ENCODE results near the gene TMEM253.

Gene TMEM253

DNA sequence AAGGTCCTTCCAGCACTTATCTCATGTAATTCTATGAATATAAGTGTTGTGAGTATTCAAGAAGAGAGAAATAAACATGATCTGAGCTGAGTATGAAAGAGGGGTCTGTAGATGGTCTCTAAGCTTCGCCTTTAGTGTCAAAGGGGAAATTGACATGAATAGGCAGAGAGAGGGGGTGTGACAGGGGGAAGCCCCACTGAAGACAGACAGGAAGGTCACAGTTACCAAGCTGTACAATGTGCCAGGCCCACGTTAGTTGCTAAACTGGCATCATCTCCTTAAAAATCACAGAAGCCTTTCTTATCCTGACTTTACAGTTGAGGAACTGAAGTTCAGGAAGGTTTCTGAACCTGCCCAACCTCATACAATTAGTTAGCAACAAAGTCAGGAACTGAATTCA lies 23.2 kb upstream of the TMEM253 start:
- H3K4me3 ChIP-seq (replicated peaks; ENCODE audit: low read depth, low read length) = no peak overlapping the region
- TF ChIP-seq, protein P1, sequence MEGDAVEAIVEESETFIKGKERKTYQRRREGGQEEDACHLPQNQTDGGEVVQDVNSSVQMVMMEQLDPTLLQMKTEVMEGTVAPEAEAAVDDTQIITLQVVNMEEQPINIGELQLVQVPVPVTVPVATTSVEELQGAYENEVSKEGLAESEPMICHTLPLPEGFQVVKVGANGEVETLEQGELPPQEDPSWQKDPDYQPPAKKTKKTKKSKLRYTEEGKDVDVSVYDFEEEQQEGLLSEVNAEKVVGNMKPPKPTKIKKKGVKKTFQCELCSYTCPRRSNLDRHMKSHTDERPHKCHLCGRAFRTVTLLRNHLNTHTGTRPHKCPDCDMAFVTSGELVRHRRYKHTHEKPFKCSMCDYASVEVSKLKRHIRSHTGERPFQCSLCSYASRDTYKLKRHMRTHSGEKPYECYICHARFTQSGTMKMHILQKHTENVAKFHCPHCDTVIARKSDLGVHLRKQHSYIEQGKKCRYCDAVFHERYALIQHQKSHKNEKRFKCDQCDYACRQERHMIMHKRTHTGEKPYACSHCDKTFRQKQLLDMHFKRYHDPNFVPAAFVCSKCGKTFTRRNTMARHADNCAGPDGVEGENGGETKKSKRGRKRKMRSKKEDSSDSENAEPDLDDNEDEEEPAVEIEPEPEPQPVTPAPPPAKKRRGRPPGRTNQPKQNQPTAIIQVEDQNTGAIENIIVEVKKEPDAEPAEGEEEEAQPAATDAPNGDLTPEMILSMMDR (IDR thresholded peaks at IDR 0.05; ENCODE audit: low read depth, low read length, missing control alignments) = no peak
- DNase-seq (ENCODE audit: extremely low read depth, low read depth) = no peak

DNA sequence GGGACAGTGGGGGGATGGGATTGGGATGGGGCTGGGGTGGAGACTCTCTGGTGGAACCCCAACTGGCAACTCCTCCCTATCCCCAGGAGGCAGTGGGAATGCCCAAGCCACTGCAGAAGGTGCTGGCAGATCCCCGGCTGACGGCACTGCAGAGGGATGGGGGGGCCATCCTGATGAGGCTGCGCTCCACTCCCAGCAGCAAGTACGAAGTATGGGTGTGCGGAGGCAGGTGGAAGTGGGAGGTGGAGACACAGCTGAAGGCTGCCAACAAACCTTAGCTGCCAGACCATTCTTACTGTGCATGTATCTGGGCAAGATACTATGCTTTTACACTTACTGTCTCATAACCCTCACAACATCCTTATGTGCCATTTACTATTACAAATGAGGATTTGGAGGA lies 22.6 kb upstream of the TMEM253 start:
- TF ChIP-seq, protein P1 (IDR thresholded peaks at IDR 0.05; ENCODE audit: low read depth, low read length, missing control alignments) = no peak
- no peak for DNase-seq (ENCODE audit: extremely low read depth, low read depth)
- H3K4me3 ChIP-seq (replicated peaks; ENCODE audit: low read depth, low read length) = no peak overlapping the region

DNA sequence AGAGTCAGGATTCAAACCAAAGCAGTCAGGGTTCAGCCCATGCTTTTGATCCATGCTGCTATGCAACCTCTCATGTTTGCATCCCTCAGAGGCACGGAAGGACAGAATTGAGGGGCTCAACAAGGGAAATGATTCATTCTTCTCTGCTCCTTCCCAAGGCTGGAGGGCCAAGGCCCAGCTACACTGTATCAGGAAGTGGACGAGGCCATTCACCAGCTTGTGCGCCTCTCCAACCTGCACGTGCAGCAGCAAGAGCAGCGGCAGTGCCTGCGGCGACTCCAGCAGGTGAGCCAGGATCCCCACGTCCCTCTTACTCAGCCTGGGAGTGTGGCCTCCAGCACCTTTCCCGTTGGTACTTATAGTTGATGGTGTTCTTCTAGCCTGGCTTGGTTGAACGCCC lies 22.1 kb upstream of the TMEM253 start:
- TF ChIP-seq, protein P1 (IDR thresholded peaks at IDR 0.05; ENCODE audit: low read depth, low read length, missing control alignments) = no peak
- no peak overlapping the region for H3K4me3 ChIP-seq (replicated peaks; ENCODE audit: low read depth, low read length)
- DNase-seq (ENCODE audit: extremely low read depth, low read depth) = no peak

DNA sequence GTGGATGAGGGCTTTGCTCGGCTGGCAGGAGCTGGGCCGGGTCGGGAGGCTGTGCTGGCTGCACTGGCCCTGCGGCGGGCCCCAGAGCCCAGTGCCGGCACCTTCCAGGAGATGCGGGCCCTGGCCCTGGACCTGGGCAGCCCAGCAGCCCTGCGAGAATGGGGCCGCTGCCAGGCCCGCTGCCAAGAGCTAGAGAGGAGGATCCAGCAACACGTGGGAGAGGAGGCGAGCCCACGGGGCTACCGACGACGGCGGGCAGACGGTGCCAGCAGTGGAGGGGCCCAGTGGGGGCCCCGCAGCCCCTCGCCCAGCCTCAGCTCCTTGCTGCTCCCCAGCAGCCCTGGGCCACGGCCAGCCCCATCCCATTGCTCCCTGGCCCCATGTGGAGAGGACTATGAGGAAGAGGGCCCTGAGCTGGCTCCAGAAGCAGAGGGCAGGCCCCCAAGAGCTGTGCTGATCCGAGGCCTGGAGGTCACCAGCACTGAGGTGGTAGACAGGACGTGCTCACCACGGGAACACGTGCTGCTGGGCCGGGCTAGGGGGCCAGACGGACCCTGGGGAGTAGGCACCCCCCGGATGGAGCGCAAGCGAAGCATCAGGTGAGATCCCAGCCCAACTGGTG lies 19.2 kb upstream of the TMEM253 start:
- TF ChIP-seq, protein P1 (IDR thresholded peaks at IDR 0.05; ENCODE audit: low read depth, low read length, missing control alignments) = no peak
- H3K4me3 ChIP-seq (replicated peaks; ENCODE audit: low read depth, low read length) = no peak overlapping the region
- DNase-seq (ENCODE audit: extremely low read depth, low read depth) = no peak

DNA sequence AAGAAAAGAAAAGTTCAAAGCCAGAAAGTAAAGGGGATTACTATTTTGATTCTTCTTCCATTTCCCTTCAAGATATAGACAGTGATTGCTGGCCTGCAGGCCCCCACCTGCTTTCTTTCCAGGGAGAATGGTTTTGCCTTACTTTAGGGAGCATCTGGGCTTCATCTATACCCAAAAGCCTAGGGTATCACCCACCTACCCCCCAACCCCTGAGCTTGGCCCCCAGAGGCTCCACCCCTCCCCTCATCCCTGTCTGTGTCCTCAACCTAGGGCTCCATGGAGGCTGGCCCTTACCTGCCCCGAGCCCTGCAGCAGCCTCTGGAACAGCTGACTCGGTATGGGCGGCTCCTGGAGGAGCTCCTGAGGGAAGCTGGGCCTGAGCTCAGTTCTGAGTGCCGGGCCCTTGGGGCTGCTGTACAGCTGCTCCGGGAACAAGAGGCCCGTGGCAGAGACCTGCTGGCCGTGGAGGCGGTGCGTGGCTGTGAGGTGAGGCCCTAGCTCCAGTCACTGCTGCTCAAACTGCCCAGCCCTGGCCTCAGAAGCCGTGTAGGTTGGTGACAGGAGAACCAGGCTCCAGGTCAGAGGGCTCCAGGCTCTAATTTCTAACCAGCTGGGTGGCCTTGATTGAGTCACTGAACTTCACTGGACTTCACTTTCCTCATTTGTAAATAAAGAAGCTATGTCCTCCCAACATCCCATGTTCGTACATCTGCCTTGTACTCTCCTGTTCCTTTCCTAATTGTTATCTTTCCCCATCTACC lies 17.1 kb upstream of the TMEM253 start:
- TF ChIP-seq, protein P1 (IDR thresholded peaks at IDR 0.05; ENCODE audit: low read depth, low read length, missing control alignments) = no peak
- DNase-seq (ENCODE audit: extremely low read depth, low read depth) = no peak

DNA sequence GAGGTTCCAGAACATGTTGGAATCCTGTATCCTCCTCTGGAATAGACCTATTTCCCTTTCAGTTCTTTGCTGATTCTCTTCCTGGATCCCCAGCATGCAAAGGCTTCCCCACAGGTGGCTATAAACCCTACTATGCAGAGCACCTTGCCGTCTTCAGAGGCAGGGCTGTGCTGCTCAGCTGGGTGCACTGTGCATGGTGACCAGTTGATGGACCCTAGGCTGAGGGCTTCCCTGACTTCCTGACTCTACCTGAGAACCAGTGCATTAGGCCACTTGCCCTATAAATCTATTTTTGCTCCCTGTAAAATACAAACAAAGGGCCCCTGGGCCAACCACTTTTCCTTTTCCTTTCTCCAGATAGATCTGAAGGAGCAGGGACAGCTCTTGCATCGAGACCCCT lies 16.5 kb upstream of the TMEM253 start:
- DNase-seq (ENCODE audit: extremely low read depth, low read depth) = no peak
- TF ChIP-seq, protein P1 (IDR thresholded peaks at IDR 0.05; ENCODE audit: low read depth, low read length, missing control alignments) = no peak

More for the DNA sequence above, 17.1 kb upstream of the TMEM253 start:
- no peak overlapping the region for H3K4me3 ChIP-seq (replicated peaks; ENCODE audit: low read depth, low read length)

More for the DNA sequence above, 16.5 kb upstream of the TMEM253 start:
- H3K4me3 ChIP-seq (replicated peaks; ENCODE audit: low read depth, low read length) = no peak overlapping the region

Measured in HFF-Myc (cell line).